Stimulated activated CD4-positive, alpha-beta T cell treated with anti-CD3 and anti-CD28 coated beads, TNF-alpha, amount 100 ng/mL, for 48 hours (primary cell): ENCODE measurements around the gene CDH13.

Experiments
- DNase-seq, 3 donors: peaks; one replicate each; pipeline ENCODE4 v3.0.0-alpha.2; 2020; ENCODE audit warnings: low read depth in 3 of 3

The CDH13 gene

DNA sequence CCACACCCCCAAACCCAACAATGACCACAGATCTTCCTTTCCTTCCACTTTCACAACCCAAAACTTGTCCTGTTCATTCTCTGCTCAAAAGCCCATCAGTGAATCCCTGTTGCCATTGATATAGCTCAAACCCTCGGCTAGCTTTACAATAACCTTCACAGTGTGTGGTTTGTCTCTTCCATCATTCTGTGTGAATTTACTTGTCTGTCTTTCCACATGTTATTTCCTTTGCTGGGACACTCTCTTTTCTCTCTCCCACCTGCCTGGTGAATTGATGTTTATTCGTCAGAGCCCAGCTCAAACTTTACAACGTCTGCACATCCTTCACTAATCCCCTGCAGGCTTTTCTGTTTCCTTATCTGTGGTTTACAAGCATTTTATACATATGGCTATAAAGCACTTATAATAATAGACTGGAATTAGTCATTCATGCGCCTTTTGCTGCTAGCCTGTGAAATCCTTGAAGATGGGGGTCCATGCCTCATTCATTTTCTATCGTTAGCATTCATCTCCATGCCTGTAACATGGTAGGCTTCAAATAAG lies 114.4 kb downstream of the CDH13 start:
- no peak for DNase-seq

DNA sequence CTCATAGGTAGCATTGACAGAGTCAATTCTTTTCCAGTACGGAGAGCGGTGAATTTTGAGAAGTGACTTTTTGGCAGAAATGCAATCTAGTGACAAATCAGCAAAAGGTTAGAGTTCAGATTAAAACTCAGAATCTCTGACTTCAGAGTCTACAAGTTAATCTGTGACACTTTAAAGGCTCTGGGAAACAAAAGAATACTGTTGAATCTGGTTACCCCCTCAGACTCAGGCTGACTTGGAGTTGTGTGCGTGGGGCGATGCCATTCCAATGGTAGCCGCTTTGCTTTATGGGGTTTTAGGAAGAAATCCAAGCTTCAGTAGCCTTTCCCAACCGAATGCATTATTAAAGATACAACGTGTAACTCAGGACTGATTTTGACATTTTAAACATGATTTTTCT lies 118.2 kb downstream of the CDH13 start:
- DNase-seq: no peak

GRCh38 chr16:82748026-82748425 lies 121.3 kb downstream of the CDH13 start:
- DNase-seq: no peak

DNA sequence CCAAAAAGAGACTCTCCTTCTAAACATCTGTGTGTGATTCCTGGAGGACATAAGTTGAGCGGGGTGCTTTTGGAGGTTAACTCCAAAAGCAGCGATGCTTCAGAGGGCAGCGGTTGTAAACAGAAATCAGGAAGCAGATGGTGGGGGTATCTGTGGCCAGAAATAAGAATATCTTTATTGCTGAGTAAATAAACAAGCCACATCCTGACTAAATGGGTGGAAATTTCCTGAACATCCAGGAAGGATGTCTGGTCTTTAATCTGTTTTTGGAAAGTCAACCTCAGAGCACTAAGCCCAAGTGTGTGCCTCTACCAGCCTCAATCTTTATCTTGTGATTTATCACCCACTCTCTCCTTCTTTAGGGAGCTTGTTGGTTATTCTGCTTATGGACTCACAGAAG lies 123.3 kb downstream of the CDH13 start:
- no peak for DNase-seq

DNA sequence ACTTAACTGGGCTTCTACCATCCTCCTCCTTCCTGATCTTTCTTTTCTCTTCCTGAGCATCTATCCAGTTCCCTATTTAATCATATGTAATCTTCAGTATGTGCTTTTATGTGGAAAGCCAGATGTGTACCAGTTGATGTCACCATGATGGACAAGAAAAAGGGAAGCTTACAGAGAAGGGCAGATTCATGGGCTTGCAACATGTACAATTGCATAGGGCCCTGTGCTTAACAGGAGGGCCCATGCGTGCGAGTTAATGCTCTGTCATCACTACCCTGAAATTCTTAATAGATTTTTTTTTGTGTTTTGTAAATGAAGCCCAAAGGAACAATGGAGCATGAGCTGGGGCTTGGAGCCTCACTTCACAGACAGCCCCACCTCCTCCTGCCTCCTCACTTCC lies 124.3 kb downstream of the CDH13 start:
- no peak for DNase-seq

DNA sequence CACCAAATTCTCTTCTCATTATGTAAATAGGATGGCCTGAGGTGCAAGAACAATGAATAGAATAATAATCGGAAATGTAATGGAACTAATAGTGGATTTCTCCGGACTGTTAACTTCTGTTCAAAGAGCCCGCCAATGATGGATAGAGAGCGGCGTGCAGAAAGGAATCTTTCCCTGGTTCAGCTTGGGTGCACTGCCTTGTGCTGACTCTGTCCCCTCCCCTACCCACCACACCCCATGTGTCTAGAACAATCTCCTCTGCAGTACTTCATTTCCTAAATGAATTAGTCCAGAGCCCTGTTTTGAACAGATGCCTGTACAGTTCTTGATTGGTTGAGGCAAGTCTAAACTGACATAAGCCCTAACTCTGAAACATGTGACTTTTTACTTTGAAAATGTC lies 125.4 kb downstream of the CDH13 start:
- DNase-seq: no peak

DNA sequence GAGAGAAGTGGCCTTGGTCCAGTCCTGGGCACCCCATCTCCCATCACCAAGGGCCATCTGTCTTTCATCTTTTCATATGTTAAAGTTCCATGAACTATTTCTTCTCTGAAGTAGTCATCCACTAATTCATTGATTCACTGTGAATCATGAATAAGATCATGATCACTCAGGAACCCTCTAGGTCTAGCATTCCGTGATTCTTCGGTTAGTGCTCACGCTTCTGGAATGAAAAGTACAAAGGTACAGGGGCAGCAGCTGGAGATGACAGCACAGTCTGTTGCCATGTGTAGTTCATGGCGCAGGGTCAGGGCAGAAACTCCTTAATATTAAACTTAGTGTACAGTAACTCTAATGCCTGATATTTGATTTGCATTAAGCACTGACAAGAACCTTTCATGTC lies 127.1 kb downstream of the CDH13 start:
- no peak for DNase-seq

GRCh38 chr16:82754716-82755513 lies 128.1 kb downstream of the CDH13 start:
- no peak for DNase-seq

- no peak for DNase-seq
Measured at GRCh38 chr16:82755570-82756282, 129.0 kb downstream of the CDH13 start.

DNA sequence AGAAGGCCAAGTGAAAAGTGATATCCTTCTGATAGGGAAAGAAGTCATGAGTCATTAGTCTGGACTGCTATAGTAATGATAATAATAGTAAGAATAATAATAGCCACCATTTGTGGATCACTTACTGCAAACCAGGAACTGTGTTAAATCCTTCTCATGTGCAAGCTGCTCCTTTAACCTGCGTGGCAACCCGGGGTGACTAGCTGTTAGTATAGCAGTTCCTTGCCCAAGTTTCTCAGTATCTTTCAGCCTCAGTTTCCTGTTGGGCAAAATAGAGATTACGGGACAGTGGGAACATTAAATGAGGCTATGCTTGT lies 129.5 kb downstream of the CDH13 start:
- DNase-seq: no peak

GRCh38 chr16:82758406-82758805 lies 131.6 kb downstream of the CDH13 start:
- no peak for DNase-seq

DNA sequence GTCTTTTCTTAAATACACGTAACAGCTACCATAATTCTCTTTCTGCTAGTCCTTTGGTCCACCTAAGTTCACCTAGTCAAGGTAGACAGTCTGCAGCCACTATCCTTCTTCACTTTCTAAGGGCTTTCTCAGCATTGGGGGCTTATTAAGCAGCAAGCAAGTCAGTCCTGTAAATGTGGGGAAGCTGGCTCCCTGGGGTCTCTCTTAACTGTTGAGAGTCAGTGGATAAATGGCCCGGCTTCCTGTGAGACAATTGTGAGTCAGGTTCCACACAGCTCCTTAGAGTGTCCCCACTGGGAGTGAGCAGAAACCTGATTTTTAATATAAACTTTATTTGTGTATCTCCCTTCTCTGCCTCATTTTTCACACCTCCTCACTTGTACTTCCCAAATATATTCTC lies 132.1 kb downstream of the CDH13 start:
- DNase-seq: no peak

DNA sequence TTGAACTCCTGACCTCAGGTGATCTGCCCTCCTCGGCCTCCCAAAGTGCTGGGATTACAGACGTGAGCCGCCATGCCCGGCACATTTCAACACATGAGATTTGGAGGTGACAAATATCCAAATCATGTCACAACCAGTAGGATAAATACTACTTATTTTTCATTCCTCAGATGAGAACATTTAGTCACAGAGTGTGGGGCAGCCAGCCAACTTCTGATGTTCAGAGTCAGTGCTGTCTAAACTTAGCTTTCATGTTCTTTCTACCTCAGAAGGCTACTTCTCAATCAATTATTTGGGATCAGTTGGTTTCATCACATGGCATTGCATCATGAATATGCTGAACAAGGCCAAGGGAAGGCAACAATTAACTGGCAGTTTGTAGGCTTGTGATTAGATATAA lies 134.5 kb downstream of the CDH13 start:
- no peak for DNase-seq

DNA sequence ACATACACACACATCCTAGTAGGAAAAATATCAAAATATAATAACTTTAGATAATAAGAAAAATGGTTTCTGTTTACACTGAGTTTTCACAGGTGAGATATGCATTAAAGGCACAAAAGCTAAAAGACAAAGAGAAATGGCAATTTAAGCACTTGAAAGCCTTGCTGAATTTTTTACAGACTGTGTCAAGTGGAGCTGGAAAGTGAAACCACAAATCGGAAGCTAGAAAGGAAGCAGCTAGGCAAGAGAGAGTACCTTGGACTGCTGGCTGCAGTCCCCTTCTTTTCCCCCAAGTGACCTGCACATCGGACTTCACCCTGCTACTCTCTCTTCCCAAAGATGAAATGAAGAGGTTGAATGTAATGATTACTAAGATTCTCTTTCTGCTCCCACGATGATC lies 135.1 kb downstream of the CDH13 start:
- no peak for DNase-seq

GRCh38 chr16:82763371-82763770 lies 136.6 kb downstream of the CDH13 start:
- DNase-seq: no peak

DNA sequence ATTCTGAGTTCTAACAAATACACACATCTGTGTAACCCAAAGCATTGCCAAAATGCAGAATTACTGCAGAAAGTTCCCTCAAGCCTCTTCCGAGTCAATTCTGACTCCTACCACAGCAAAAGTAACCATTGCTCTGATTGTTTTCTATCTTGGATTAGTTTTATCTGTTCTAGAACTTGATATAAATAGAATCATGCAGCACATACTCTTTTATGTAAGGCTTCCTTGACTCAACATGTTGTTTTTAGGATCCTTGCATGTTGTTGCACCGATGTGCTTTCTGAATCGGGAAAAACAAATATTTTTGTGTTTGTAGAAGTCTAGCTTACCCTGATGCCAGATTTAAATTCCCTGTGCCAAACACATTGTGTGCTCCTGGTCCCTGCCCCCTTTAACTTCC lies 140.4 kb downstream of the CDH13 start:
- DNase-seq: no peak

- no peak for DNase-seq
Measured at GRCh38 chr16:82767808-82768207, 141.0 kb downstream of the CDH13 start.

DNA sequence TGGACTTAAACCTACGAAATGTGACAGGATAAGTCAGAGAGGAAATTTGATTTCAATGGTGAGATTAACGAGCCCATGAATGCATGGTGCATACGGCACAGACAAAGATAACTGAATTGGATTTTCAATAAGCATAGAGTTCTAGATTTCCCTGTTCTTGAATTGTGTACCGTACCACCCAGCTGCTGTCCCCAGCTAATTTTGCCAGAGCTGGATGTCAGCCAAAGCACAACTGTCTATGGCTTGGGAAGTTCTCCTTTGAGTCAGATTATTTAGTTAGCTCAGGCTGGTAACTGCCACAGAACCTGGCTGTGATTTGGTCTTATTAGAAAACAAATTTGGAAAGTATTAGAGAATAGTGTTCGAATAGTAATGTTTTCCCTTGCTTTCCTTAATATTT lies 143.1 kb downstream of the CDH13 start:
- DNase-seq: no peak

- no peak for DNase-seq
Measured at GRCh38 chr16:82772215-82772614, 145.4 kb downstream of the CDH13 start.

DNA sequence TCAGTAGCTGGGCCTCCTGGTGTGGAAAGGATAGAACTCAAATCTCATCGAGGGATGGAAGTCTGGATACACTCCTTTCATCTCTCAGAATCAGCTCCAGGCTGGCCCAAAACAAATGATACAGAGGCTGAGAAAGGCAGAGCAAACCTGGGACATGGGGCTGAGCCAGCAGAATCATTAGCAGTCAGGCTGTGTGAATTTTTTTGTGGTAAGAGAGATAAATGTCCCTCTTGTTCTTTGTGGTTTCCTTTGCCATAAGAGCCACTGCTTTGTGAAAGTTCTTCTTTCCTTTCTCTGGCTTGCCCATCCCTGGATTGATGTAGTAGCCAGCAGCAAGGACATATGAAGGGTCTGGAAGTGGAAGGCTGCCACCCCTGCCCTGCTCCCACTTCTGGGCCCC lies 146.2 kb downstream of the CDH13 start:
- DNase-seq: no peak

GRCh38 chr16:82776470-82777146 lies 149.8 kb downstream of the CDH13 start:
- no peak for DNase-seq

GRCh38 chr16:82782715-82783251 lies 156.0 kb downstream of the CDH13 start:
- no peak for DNase-seq
